Astrocyte (in vitro differentiated cells and primary cell): ENCODE data around the gene ZNF700. TPM values are rescaled to one million over a fixed set of nuclear protein-coding genes. Genes with fewer than 3 reads are reported as not detected.
"Not testable (repeated sequence)": the region's sequence is repeated elsewhere in the genome, so short reads cannot be mapped to it uniquely, and the experiment has no call there.

Experiments used
- DNase-seq: peaks from one replicate; pipeline ENCODE4 v3.0.0-alpha.2; 2010; ENCODE audit warnings: low read depth
- FAIRE-seq: peaks from 2 replicates; lab custom pipeline; 2011; peaks lifted over from hg19 to GRCh38; lab: Jason Lieb, UNC
- H2AFZ ChIP-seq: 2 replicates; pipeline ENCODE4 v1.6.0; 2012; ENCODE audit warnings: low read depth, low read length, inconsistent platforms
- H3K27ac ChIP-seq: 2 replicates; pipeline ENCODE4 v1.5.1; 2011; ENCODE audit warnings: low read depth, low read length, inconsistent platforms
- H3K27me3 ChIP-seq: 2 replicates; pipeline ENCODE4 v1.6.0; 2011; ENCODE audit warnings: low read length, inconsistent platforms; ENCODE audit not compliant: insufficient read depth
- H3K36me3 ChIP-seq: 2 replicates; pipeline ENCODE4 v1.5.1; 2011; ENCODE audit warnings: low read length, inconsistent platforms; ENCODE audit not compliant: insufficient read depth
- H3K4me1 ChIP-seq: 2 replicates; pipeline ENCODE4 v1.5.1; 2011; ENCODE audit warnings: low read length, inconsistent platforms; ENCODE audit not compliant: insufficient read depth
- H3K4me2 ChIP-seq: 2 replicates; pipeline ENCODE4 v1.6.0; 2012; ENCODE audit warnings: low read length, inconsistent platforms
- H3K4me3 ChIP-seq: 2 replicates; pipeline ENCODE4 v1.5.1; 2011; ENCODE audit warnings: low read depth, mild to moderate bottlenecking, low read length, inconsistent platforms; ENCODE audit not compliant: insufficient read depth
- H3K79me2 ChIP-seq: 2 replicates; pipeline ENCODE4 v1.6.0; 2012; ENCODE audit warnings: mild to moderate bottlenecking, low read length, inconsistent platforms; ENCODE audit not compliant: insufficient read depth
- H3K9ac ChIP-seq: 2 replicates; pipeline ENCODE4 v1.6.0; 2012; ENCODE audit warnings: mild to moderate bottlenecking, low read length, inconsistent platforms
- H3K9me3 ChIP-seq: 2 replicates; pipeline ENCODE4 v1.5.1; 2012; ENCODE audit warnings: low read depth, mild to moderate bottlenecking, low read length, inconsistent platforms; ENCODE audit not compliant: insufficient read depth
- H4K20me1 ChIP-seq: 2 replicates; pipeline ENCODE4 v1.6.0; 2012; ENCODE audit warnings: low read length, inconsistent platforms; ENCODE audit not compliant: insufficient read depth
- H3K27ac Mint-ChIP-seq: one replicate; pipeline ENCODE4 v1.8.0; 2021; ENCODE audit warnings: mild to moderate bottlenecking, mixed read lengths; ENCODE audit not compliant: unreplicated experiment
- H3K27me3 Mint-ChIP-seq: one replicate; pipeline ENCODE4 v1.8.0; 2021; ENCODE audit warnings: low read depth, mixed read lengths; ENCODE audit not compliant: unreplicated experiment
- H3K36me3 Mint-ChIP-seq: one replicate; pipeline ENCODE4 v1.8.0; 2021; ENCODE audit warnings: low read depth, mixed read lengths; ENCODE audit not compliant: unreplicated experiment
- H3K4me1 Mint-ChIP-seq: one replicate; pipeline ENCODE4 v1.8.0; 2021; ENCODE audit warnings: low read depth, mixed read lengths; ENCODE audit not compliant: unreplicated experiment
- H3K4me3 Mint-ChIP-seq: one replicate; pipeline ENCODE4 v1.8.0; 2021; ENCODE audit warnings: mild to moderate bottlenecking, moderate library complexity, mixed read lengths; ENCODE audit not compliant: unreplicated experiment
- H3K9me3 Mint-ChIP-seq: one replicate; pipeline ENCODE4 v1.8.0; 2021; ENCODE audit warnings: mild to moderate bottlenecking, mixed read lengths; ENCODE audit not compliant: unreplicated experiment
- EZH2 ChIP-seq: IDR thresholded peaks from 2 replicates; pipeline ENCODE4 v1.6.1; 2012; ENCODE audit warnings: mild to moderate bottlenecking, low read length, inconsistent platforms; ENCODE audit not compliant: insufficient read depth
- total RNA-seq: library from RNA; stranded (reverse); gene quantifications from 2 replicates; pipeline ENCODE4 v1.2.1, GENCODE V29; 2021
- TF ChIP-seq, protein P1 (sequence below): IDR thresholded peaks from 2 replicates; pipeline ENCODE4 v1.5.1; 2011; ENCODE audit warnings: low read depth, mild to moderate bottlenecking, inconsistent platforms, low read length, moderate library complexity; ENCODE audit not compliant: insufficient read depth

The ZNF700 gene
- total RNA-seq, 1 donor from 2014 or later = not detected

DNA sequence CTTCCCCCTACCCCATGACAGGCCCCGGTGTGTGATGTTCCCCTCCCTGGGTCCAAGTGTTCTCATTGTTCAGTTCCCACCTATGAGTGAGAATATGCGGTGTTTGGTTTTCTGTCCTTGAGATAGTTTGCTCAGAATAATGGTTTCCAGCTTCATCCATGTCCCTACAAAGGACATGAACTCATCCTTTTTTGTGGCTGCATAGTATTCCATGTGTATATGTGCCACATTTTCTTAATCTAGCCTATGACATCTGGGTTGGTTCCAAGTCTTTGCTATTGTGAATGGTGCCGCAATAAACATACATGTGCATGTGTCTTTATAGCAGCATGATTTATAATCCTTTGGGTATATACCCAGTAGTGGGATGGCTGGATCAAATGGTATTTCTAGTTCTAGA, 13.5 kb downstream of the ZNF700 start:
- H3K4me3 ChIP-seq, FAIRE-seq, H3K27me3 ChIP-seq, H3K4me3 Mint-ChIP-seq, H3K4me1 ChIP-seq, H3K9ac ChIP-seq, H3K9me3 Mint-ChIP-seq, H2AFZ ChIP-seq, H3K36me3 Mint-ChIP-seq, H3K4me2 ChIP-seq, H3K27ac ChIP-seq, DNase-seq, H3K4me1 Mint-ChIP-seq, H3K36me3 ChIP-seq, H3K27me3 Mint-ChIP-seq, H3K27ac Mint-ChIP-seq, H4K20me1 ChIP-seq: not testable (repeated sequence)
- peaks cover 53% of the 10 kb centered on the region for H3K79me2 ChIP-seq
- peaks cover 14% of the 10 kb centered on the region for H3K9me3 ChIP-seq

DNA sequence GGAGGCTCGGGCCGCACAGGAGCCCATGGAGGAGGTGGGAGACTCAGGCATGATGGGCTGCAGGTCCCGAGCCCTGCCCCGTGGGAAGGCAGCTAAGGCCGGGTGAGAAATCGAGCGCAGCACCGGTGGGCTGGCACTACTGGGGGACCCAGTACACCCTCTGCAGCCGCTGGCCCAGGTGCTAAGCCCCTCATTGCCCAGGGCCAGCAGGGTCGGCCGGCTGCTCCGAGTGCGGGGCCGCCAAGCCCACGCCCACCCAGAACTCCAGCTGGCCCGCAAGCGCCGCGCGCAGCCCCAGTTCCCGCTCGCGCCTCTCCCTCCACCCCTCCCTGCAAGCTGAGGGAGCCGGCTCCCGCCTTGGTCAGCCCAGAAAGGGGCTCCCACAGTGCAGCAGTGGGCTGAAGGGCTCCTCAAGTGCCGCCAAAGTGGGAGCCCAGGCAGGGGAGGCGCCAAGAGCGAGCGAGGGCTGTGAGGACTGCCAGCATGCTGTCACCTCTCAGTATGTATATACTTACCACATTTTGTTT, 16.5 kb downstream of the ZNF700 start:
- H3K27me3 ChIP-seq, H3K27me3 Mint-ChIP-seq, H4K20me1 ChIP-seq, H3K36me3 ChIP-seq, H3K27ac ChIP-seq, H3K4me1 Mint-ChIP-seq, H3K4me3 Mint-ChIP-seq, H3K9ac ChIP-seq, H2AFZ ChIP-seq, H3K4me1 ChIP-seq, H3K4me2 ChIP-seq, DNase-seq, H3K27ac Mint-ChIP-seq, H3K4me3 ChIP-seq, FAIRE-seq, H3K36me3 Mint-ChIP-seq: not testable (repeated sequence)
- Histone ChIP-seq H3K79me2 (peaks cover 57% of the 10 kb centered on the region), H3K9me3 (peaks cover 36% of the 10 kb centered on the region)
- peaks cover 21% of the 10 kb centered on the region for H3K9me3 Mint-ChIP-seq

DNA sequence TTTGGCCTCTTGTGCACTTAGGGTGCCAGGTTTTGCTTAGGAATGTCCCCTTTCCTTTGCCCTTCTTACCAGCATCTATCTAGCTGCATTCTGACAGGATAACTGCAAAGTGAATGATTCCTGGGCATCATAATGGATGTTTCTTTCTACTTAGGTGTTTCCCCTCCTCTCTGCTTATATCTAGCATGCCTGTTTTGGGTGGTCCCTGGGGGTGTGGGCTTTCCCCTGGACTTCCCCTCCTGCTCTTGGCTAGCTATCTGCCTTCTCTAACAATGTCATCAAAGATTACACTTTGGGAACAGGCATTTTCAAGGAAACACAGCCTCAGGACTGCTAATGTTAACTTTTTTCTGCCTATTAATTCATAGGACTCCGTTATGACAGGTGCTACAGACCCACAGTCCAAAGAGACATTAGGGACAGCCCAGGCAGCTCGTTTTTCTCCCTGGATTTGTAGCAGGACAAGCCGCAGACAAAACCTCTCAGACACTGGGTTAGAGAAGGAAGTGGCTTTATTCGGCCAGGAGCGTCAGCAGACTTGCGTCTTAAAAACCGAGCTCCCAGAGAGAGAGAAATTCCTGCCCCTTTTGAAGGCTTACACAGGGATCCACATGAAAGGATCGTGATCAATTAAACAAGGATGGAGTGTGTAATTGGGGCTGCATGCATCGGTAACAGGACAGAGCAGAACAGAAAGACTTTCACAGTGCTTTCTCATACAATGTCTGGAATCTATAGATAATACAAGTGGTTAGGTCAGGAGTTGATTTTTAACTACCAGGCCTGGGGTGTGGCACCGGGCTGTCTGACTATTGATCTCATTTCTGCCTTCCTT, 17.3 kb downstream of the ZNF700 start:
- Histone ChIP-seq H3K4me2 (no peak overlapping the region), H3K4me1 (no peaks in the 10 kb centered on the region), H3K36me3 (no peaks in the 10 kb centered on the region), H4K20me1 (no peaks in the 10 kb centered on the region), H3K9ac (no peak overlapping the region), H3K4me3 (no peak overlapping the region), H3K27me3 (no peaks in the 10 kb centered on the region), H3K79me2 (peaks cover 53% of the 10 kb centered on the region), H3K9me3 (peaks cover 40% of the 10 kb centered on the region), H3K27ac (no peak overlapping the region), H2AFZ (no peak overlapping the region)
- Mint-ChIP-seq H3K27me3 (no peaks in the 10 kb centered on the region), H3K27ac (no peak overlapping the region), H3K36me3 (no peaks in the 10 kb centered on the region), H3K4me1 (no peaks in the 10 kb centered on the region), H3K9me3 (peaks cover 25% of the 10 kb centered on the region), H3K4me3 (no peak overlapping the region)
- DNase-seq (no peak), FAIRE-seq (no peak)
- TF ChIP-seq, protein P1, sequence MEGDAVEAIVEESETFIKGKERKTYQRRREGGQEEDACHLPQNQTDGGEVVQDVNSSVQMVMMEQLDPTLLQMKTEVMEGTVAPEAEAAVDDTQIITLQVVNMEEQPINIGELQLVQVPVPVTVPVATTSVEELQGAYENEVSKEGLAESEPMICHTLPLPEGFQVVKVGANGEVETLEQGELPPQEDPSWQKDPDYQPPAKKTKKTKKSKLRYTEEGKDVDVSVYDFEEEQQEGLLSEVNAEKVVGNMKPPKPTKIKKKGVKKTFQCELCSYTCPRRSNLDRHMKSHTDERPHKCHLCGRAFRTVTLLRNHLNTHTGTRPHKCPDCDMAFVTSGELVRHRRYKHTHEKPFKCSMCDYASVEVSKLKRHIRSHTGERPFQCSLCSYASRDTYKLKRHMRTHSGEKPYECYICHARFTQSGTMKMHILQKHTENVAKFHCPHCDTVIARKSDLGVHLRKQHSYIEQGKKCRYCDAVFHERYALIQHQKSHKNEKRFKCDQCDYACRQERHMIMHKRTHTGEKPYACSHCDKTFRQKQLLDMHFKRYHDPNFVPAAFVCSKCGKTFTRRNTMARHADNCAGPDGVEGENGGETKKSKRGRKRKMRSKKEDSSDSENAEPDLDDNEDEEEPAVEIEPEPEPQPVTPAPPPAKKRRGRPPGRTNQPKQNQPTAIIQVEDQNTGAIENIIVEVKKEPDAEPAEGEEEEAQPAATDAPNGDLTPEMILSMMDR = no peak
- no peak for TF ChIP-seq EZH2
